Keratinocyte (primary cell): ENCODE data around the gene HMG20A.

Experiments
- CTCF ChIP-seq, 3 experiments: IDR thresholded peaks in 1 of 3; conservative IDR thresholded peaks in 1 of 3; optimal IDR thresholded peaks in 1 of 3; 2 replicates in 2 of 3; 3 replicates in 1 of 3; pipeline versions ENCODE3 to v1.5.1; 2011; ENCODE audit warnings: low read length in 3 of 3, mild to moderate bottlenecking in 3 of 3, moderate library complexity in 2 of 3, control low read depth in 1 of 3, inconsistent platforms in 1 of 3; ENCODE audit not compliant: insufficient read depth in 2 of 3; ENCODE audit errors: extremely low read depth in 1 of 3
- EZH2 ChIP-seq: IDR thresholded peaks from one replicate; pipeline ENCODE4 v1.6.1; 2012; ENCODE audit warnings: inconsistent platforms, mild to moderate bottlenecking, low read length, moderate library complexity

GRCh38 chr15:77525400-77525811 lies 104.7 kb downstream of the HMG20A start:
- TF ChIP-seq CTCF (optimal IDR thresholded peaks at IDR 0.05 in 1 of 3, IDR thresholded peaks at IDR 0.05 in 1 of 3, conservative IDR thresholded peaks at IDR 0.05 in 1 of 3; ENCODE audit: extremely low read depth in 1 of 3, insufficient read depth in 2 of 3, low read length in 3 of 3) = no peak
- no peak for TF ChIP-seq EZH2
